Measurements from ENCODE around the gene DNAJC16. TPM values are rescaled to one million over a fixed set of nuclear protein-coding genes. Genes with fewer than 3 reads are reported as not detected.

DNAJC16 gene
- polyA plus RNA-seq, 1 donor (not counting 4 experiments of a cell fraction or from before 2014, with no cell fraction given), result 13.7 TPM

DNA sequence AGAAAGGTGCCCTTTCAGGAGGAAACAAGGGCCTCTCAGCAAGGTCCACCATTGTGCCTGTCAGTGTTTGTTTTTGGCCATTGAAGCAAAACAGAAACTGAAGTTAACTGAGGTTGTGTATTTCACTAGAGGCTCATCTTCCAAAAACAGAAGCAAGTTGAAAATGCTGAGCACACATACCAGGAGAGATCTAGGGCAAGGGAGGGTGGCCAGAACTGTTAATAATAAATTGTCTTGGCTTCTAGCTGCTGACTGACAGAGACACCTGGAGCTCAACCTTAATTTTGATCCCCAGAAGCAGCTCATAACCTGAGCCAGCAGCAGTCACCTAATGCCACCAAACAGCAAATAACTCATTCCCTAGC, 53.0 kb downstream of the DNAJC16 start:
- dilution Hi-C loops (cut with MboI; ENCODE audit: extremely low pct_ligation_motif_present, low sequenced_read_pairs), result no loop called here
- FAIRE-seq, result no peak

DNA sequence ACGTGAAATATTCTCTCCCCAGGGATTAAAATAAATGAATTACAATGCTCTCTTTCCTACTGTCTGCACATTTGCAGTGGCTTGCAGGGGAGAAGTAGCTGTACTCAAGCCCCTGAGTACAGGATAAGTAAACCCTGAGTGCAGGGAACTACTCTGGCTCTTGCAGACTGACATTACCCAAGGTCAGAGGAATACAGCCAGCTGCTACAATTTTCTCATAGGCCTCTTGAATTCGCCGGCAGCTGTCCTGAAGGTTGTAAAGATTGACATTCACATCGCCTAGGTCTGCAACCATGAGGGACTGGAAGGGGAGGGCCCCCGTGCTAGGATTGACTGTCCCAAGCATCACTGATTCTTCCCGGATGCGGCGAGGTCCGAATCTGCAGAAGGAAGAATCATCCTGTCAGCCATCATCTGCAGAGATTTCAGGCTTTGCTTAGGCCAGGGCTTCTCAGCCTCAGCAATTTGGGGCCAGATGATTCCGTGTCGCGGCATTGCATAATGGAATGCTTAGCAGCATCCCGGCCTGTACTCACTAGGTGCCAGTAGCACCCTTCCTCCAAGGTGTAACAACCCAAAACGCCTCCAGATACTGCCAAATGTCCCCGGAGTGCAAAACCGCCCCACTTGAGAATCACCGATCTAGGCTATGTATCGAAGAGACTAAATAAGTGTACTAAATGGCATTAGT, 56.5 kb downstream of the DNAJC16 start:
- Histone ChIP-seq H3K9me3 (ENCODE audit: control insufficient read depth, low read depth, low read length) (no peaks in the 10 kb centered on the region), H3K27ac (ENCODE audit: control insufficient read depth, insufficient read depth, low read length) (no peak overlapping the region), H3K4me1 (ENCODE audit: control insufficient read depth, extremely low read depth, insufficient read depth, low read length) (no peaks in the 10 kb centered on the region), H3K9me1 (ENCODE audit: control insufficient read depth, extremely low read depth, insufficient read depth, low read length) (no peaks in the 10 kb centered on the region), H3K36me3 (ENCODE audit: control insufficient read depth in 2 of 2, extremely low read depth in 1 of 2, insufficient read depth in 2 of 2, low read length in 2 of 2) (no peaks in the 10 kb centered on the region), H3K4me2 (ENCODE audit: control insufficient read depth, extremely low read depth, insufficient read depth, low read depth, low read length) (no peak overlapping the region), H4K20me1 (ENCODE audit: control insufficient read depth, extremely low read depth, insufficient read depth, low read length) (no peaks in the 10 kb centered on the region), H3K4me3 (ENCODE audit: control insufficient read depth in 2 of 3, extremely low read depth in 1 of 3, insufficient read depth in 2 of 3, low read depth in 1 of 3, low read length in 3 of 3) (no peak overlapping the region), H2AFZ (ENCODE audit: control insufficient read depth, low read length) (no peak overlapping the region), H3K79me2 (ENCODE audit: control insufficient read depth, insufficient read depth, low read length) (no peaks in the 10 kb centered on the region), H3K27me3 (ENCODE audit: control insufficient read depth, extremely low read depth, insufficient read depth, low read length) (no peaks in the 10 kb centered on the region), H3K9ac (ENCODE audit: control insufficient read depth, extremely low read depth, insufficient read depth, low read length) (no peak overlapping the region)
- FAIRE-seq, result no peak
- DNase-seq (ENCODE audit: low read depth, low spot score), result no peak
- dilution Hi-C loops (cut with MboI; ENCODE audit: extremely low pct_ligation_motif_present, low sequenced_read_pairs), result no loop called here
- no peak for TF ChIP-seq EZH2 (IDR thresholded peaks at IDR 0.05; ENCODE audit: low read length)
- no peak for TF ChIP-seq CTCF (optimal IDR thresholded peaks at IDR 0.05 in 1 of 3, IDR thresholded peaks at IDR 0.05 in 1 of 3, conservative IDR thresholded peaks at IDR 0.05 in 1 of 3; ENCODE audit: extremely low read depth in 1 of 3, insufficient read depth in 2 of 3, low read length in 3 of 3)

More for the DNA sequence above, 53.0 kb downstream of the DNAJC16 start:
- Histone ChIP-seq H3K4me1 (ENCODE audit: control insufficient read depth, extremely low read depth, insufficient read depth, low read length) (no peaks in the 10 kb centered on the region), H3K4me2 (ENCODE audit: control insufficient read depth, extremely low read depth, insufficient read depth, low read depth, low read length) (no peak overlapping the region), H3K27ac (ENCODE audit: control insufficient read depth, insufficient read depth, low read length) (no peak overlapping the region), H3K27me3 (ENCODE audit: control insufficient read depth, extremely low read depth, insufficient read depth, low read length) (no peaks in the 10 kb centered on the region), H3K36me3 (ENCODE audit: control insufficient read depth in 2 of 2, extremely low read depth in 1 of 2, insufficient read depth in 2 of 2, low read length in 2 of 2) (no peaks in the 10 kb centered on the region), H3K9me3 (ENCODE audit: control insufficient read depth, low read depth, low read length) (no peaks in the 10 kb centered on the region), H4K20me1 (ENCODE audit: control insufficient read depth, extremely low read depth, insufficient read depth, low read length) (no peaks in the 10 kb centered on the region), H3K9ac (ENCODE audit: control insufficient read depth, extremely low read depth, insufficient read depth, low read length) (no peak overlapping the region), H3K79me2 (ENCODE audit: control insufficient read depth, insufficient read depth, low read length) (no peaks in the 10 kb centered on the region), H3K4me3 (ENCODE audit: control insufficient read depth in 2 of 3, extremely low read depth in 1 of 3, insufficient read depth in 2 of 3, low read depth in 1 of 3, low read length in 3 of 3) (no peak overlapping the region), H2AFZ (ENCODE audit: control insufficient read depth, low read length) (no peak overlapping the region), H3K9me1 (ENCODE audit: control insufficient read depth, extremely low read depth, insufficient read depth, low read length) (no peaks in the 10 kb centered on the region)
- TF ChIP-seq CTCF (optimal IDR thresholded peaks at IDR 0.05 in 1 of 3, IDR thresholded peaks at IDR 0.05 in 1 of 3, conservative IDR thresholded peaks at IDR 0.05 in 1 of 3; ENCODE audit: extremely low read depth in 1 of 3, insufficient read depth in 2 of 3, low read length in 3 of 3) (no peak), EZH2 (IDR thresholded peaks at IDR 0.05; ENCODE audit: low read length) (no peak)
- no peak for DNase-seq (ENCODE audit: low read depth, low spot score)

Data from keratinocyte (primary cell).